HG02970 (cell line): Measurements from ENCODE around the gene LINC00305.

Experiments
- ATAC-seq: cut with Tn5 transposase; IDR thresholded peaks from one replicate; pipeline ENCODE4 v1.9.1; 2021; ENCODE audit warnings: mild to moderate bottlenecking, moderate library complexity, moderate number of reproducible peaks; ENCODE audit not compliant: unreplicated experiment, low FRiP score

Gene LINC00305

DNA sequence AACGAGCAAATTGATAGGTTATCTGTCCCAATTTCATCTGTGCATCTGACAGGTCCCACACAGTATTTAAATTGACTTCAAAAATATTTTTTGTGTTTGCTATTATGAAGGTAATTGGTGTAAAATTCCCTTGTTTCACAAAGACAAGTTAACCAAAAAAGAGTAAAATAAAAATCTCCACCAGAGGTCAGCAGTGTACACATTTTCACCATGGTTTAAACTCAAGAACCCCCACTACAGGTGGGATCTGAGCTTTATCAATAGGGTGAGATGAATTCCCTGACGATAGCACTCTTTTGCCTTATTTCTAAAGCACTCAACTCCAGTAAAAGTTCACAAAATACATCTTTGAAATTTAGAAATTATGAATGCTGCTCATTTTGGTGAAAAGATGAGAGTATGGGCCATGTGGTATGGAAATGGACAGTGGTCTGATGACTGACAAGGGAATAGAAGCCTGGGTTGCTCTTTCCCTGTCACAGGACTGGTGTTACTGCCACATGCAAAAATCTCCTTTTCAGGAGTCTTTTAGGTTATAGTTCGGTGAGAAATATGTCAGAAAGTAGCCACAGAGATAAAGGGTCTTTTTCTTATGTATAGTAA, 111.0 kb downstream of the LINC00305 start:
- ATAC-seq: no peak

DNA sequence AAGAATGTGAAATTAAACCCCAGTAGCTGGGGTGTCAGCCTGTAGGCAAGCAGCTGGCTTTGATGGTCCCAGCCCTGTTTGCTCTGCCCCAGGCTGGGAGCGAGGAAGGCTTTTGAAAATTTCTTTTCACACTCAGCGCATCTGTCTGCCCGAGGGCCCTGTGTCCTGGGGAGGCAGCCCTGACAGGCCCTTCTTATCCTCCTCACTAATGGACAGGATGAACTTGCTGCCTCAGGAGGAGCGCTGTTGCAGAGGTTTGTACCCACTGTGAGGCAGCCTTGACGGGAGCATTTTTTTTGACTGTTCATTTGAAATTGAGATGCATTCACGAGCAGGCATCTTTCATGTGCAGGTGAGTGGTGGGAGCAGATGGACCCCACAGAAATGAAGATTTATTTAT, 116.6 kb downstream of the LINC00305 start:
- ATAC-seq: no peak

DNA sequence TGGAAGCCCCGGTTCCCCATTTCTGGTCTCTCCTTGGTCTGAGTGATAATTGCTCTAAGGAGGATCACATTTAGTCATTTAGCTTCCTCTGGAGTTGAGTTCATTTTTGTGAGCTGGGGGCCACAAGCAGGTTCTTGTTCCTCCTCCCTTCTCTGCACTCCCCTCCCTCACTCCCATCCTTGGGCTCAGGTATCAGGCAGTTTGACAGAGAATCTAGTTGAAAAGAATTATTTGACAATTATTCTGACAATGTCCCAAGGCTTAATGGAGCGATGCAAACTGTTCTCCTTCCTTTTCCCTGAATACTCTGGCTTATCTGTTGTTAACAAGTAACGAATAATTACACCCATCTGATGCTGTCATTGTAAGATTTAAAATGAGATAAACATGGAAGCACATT, 117.5 kb downstream of the LINC00305 start:
- ATAC-seq: no peak
